ENCODE data around the gene CYP3A7. TPM values are rescaled to one million over a fixed set of nuclear protein-coding genes. Genes with fewer than 3 reads are reported as not detected.

CYP3A7 gene
- total and polyA plus RNA-seq, 2 donors (not counting 3 experiments of a cell fraction or from before 2014, with no cell fraction given) = not detected

GRCh38 chr7:99755085-99755484 lies 20.1 kb upstream of the CYP3A7 start:
- H3K9ac ChIP-seq (replicated peaks; ENCODE audit: extremely low read depth, insufficient read depth, low read length) = no peak overlapping the region
- dilution Hi-C loops (cut with MboI; ENCODE audit: extremely low pct_ligation_motif_present, low sequenced_read_pairs) = no loop called here
- no TSS peak for BruUV-seq (replicated peaks)
- H3K27me3 ChIP-seq (ENCODE audit: control insufficient read depth in 2 of 2, insufficient read depth in 2 of 2, low read length in 2 of 2) = peaks cover 4 to 5% of the 10 kb centered on the region in 2 experiments
- no peaks in the 10 kb centered on the region for H3K9me1 ChIP-seq (replicated peaks; ENCODE audit: control insufficient read depth, extremely low read depth, insufficient read depth, low read length)
- ChIA-PET POLR2A (no interaction called here), CTCF (no interaction called here)
- no peaks in the 10 kb centered on the region for H3K9me3 ChIP-seq (replicated peaks; ENCODE audit: control insufficient read depth, insufficient read depth, low read length)
- intact Hi-C loops (cut with micrococcal nuclease) = no loop called here
- TF ChIP-seq JUN (IDR thresholded peaks at IDR 0.05; ENCODE audit: borderline replicate concordance, insufficient read depth, insufficient read length, low read depth) (no peak), FOS (IDR thresholded peaks at IDR 0.05; ENCODE audit: borderline replicate concordance, insufficient read depth, low read length) (no peak), CTCF (IDR thresholded peaks at IDR 0.05; ENCODE audit: extremely low read depth in 1 of 2, insufficient read depth in 1 of 2, low read depth in 1 of 2, low read length in 2 of 2) (no peak), MAX (IDR thresholded peaks at IDR 0.05; ENCODE audit: insufficient read depth, insufficient read length) (no peak), POLR2AphosphoS5 (IDR thresholded peaks at IDR 0.05; ENCODE audit: insufficient read depth, low read depth, low read length) (no peak), EZH2 (IDR thresholded peaks at IDR 0.05; ENCODE audit: borderline replicate concordance, low read depth, low read length, severe bottlenecking) (no peak), GATA2 (IDR thresholded peaks at IDR 0.05; ENCODE audit: insufficient read depth, insufficient read length, low read depth, low read length) (no peak), MYC (IDR thresholded peaks at IDR 0.05; ENCODE audit: low read depth, low read length) (no peak), POLR2A (IDR thresholded peaks at IDR 0.05; ENCODE audit: low read depth, low read length) (no peak)
- no peaks in the 10 kb centered on the region for H4K20me1 ChIP-seq (replicated peaks; ENCODE audit: control insufficient read depth, extremely low read depth, insufficient read depth, low read length)
- H3K4me1 ChIP-seq (ENCODE audit: control insufficient read depth, extremely low read depth, insufficient read depth, low read length) = no peaks in the 10 kb centered on the region
- H2AFZ ChIP-seq (ENCODE audit: low read depth, low read length) = no peak overlapping the region
- H3K4me2 ChIP-seq (ENCODE audit: insufficient read depth, low read length) = no peak overlapping the region
- no peaks in the 10 kb centered on the region for H3K79me2 ChIP-seq (ENCODE audit: control insufficient read depth, insufficient read depth, low read length)
- DNase-seq (ENCODE audit: low read depth, low spot score) = no peak
- H3K36me3 ChIP-seq (ENCODE audit: control insufficient read depth in 2 of 2, extremely low read depth in 1 of 2, insufficient read depth in 2 of 2, low read length in 2 of 2) = no peaks in the 10 kb centered on the region
- no peak overlapping the region for H3K4me3 ChIP-seq (replicated peaks in 1 of 3; ENCODE audit: insufficient read depth in 1 of 3, low read depth in 1 of 3, low read length in 3 of 3)
- no peak for FAIRE-seq
- no peak overlapping the region for H3K27ac ChIP-seq (ENCODE audit: insufficient read depth, low read depth, low read length)

Measured in endothelial cell of umbilical vein (primary cell).